ENCODE data around the gene HLX. TPM values are rescaled to one million over a fixed set of nuclear protein-coding genes. Genes with fewer than 3 reads are reported as not detected.

The HLX gene
- polyA plus RNA-seq, 1 of the 3 experiments (the other 2 are of a cell fraction), result 21.4 TPM

DNA sequence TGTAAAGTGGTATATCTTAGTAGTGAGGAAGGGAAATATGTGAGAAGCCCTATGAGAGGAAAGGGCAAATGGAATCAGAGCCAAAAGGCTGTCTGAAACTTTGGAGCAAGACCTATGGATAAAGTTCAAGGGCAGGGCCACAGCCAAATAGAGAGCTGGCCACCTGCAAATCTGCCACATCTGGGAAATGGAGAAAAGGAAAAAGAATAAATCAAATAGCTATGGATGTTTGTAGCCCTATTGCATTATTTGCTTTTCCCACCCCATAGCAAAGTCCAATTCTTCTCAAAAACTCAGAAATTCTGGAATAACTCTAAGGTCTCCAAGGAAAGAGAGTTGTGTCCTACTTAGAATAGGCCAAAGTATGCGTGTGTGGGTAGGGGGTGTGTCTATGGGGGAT lies 4.0 kb upstream of the HLX start:
- H3K79me2 ChIP-seq (ENCODE audit: insufficient read depth), result peaks cover 6% of the 10 kb centered on the region; the same call in 1 of the 2 replicates
- H3K9ac ChIP-seq, result no peak overlapping the region
- no peak for TF ChIP-seq FOSL2 (IDR thresholded peaks at IDR 0.05; ENCODE audit: borderline replicate concordance, low read depth)
- no peak for TF ChIP-seq FOXM1 (IDR thresholded peaks at IDR 0.05; ENCODE audit: low read depth)
- TF ChIP-seq TEAD4 (IDR thresholded peaks at IDR 0.05; ENCODE audit: borderline replicate concordance, insufficient read depth), result no peak
- TF ChIP-seq EZH2phosphoT487 (IDR thresholded peaks at IDR 0.05; ENCODE audit: borderline replicate concordance, low read depth), result no peak
- TF ChIP-seq, protein P1, sequence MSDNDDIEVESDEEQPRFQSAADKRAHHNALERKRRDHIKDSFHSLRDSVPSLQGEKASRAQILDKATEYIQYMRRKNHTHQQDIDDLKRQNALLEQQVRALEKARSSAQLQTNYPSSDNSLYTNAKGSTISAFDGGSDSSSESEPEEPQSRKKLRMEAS (IDR thresholded peaks at IDR 0.05; ENCODE audit: low read depth), result no peak
- no peak for TF ChIP-seq FOXJ3 (CRISPR knock-in tag; IDR thresholded peaks at IDR 0.05)
- no peak for TF ChIP-seq RAD21 (IDR thresholded peaks at IDR 0.05; ENCODE audit: low read length)
- TF ChIP-seq EP300 (IDR thresholded peaks at IDR 0.05; ENCODE audit: borderline replicate concordance in 1 of 2, low read depth in 1 of 2, low read length in 1 of 2), result no peak
- TF ChIP-seq ELF1 (IDR thresholded peaks at IDR 0.05), result no peak
- no peak for TF ChIP-seq RCOR1 (IDR thresholded peaks at IDR 0.05; ENCODE audit: low read length)
- ChIA-PET POLR2A (no interaction called here), CTCF (interaction anchor here (0.6 to 7.0 kb wide), 14 partner anchors 9 to 1580 kb away, joined by 3 to 88 read pairs (median 5); no protein-coding TSS in a partner anchor)
- peaks cover 0 to 14% of the 10 kb centered on the region in 2 experiments; a peak in 1 of 4 replicates for H3K4me1 ChIP-seq (ENCODE audit: control insufficient read depth in 1 of 2, insufficient read depth in 2 of 2, low read depth in 1 of 2, low read length in 1 of 2)
- H3K9me3 ChIP-seq, result no peaks in the 10 kb centered on the region
- no peaks in the 10 kb centered on the region for H3F3A ChIP-seq (replicated peaks; ENCODE audit: insufficient read depth)
- H3K27me3 ChIP-seq (ENCODE audit: insufficient read depth), result no peaks in the 10 kb centered on the region
- WGBS (ENCODE audit: low lambda C conversion rate), result 75% methylated on average over 1 of the region's 1 CpG
- H3K27ac ChIP-seq (ENCODE audit: low read depth in 2 of 2, low read length in 1 of 2), result no peak overlapping the region
- no peaks in the 10 kb centered on the region for H3K36me3 ChIP-seq (replicated peaks in 1 of 2; ENCODE audit: control insufficient read depth in 1 of 2, insufficient read depth in 2 of 2, low read length in 1 of 2)
- no peaks in the 10 kb centered on the region for H3K9me2 ChIP-seq
- H3K4me2 ChIP-seq, result no peak overlapping the region
- no peak overlapping the region for H2AFZ ChIP-seq (ENCODE audit: low read depth)
- H3K4me3 ChIP-seq (ENCODE audit: low read depth in 2 of 2, low read length in 1 of 2), result no peak overlapping the region
- H4K20me1 ChIP-seq (ENCODE audit: insufficient read depth), result no peaks in the 10 kb centered on the region
- DNase-seq, result no peak

DNA sequence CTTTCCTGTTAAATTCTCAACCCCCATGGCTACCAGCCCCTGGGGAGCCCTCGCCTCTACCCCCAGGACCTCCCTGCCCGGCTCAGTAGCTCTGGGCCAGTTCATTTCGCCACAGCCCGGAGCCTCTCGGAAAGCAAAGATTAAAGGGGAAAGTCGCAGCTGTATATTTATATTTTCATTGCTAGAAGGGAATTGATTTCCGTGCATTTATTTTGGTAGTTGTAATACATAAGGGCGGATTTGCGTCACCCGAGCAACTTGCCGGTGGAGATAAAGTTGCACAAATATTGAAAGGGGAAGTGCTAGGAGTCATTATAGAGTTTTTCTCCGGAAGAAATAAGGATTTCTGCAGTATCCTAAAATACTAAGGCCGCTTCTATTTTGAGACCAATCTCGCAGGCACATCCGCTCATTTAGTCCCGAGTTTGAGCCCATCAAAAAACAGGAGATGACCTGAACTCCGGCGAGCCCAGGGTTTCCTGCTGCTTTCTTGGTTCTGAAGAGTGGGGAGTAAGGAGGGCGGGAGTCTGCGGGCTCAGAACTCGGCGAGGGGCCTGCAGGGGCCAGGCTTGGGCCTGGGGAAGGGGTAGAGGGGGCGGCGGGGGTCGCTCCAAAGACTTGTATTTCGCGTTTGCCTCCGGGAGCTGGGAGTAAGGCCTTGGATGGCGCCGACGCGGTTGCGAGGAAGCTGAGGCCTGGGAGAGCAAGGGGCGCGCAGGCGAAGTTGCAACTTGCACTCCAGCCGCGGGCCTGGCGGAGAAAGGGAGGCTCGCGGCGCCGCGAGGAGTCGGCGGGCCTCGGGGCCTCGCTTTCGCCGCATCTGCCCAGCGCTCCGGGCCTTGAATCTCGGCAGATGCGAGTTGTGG lies 2.5 kb upstream of the HLX start:
- POLR2A ChIA-PET, result no interaction called here
- H2AFZ ChIP-seq (ENCODE audit: low read depth), result no peak overlapping the region
- 95% methylated on average over 46 of the region's 54 CpGs for WGBS (ENCODE audit: low lambda C conversion rate)

More for the DNA sequence above, 2.5 kb upstream of the HLX start:
- H3K4me1 ChIP-seq (ENCODE audit: control insufficient read depth in 1 of 2, insufficient read depth in 2 of 2, low read depth in 1 of 2, low read length in 1 of 2), result peaks cover 0 to 23% of the 10 kb centered on the region in 2 experiments; a peak in 2 of 4 replicates
- no peaks in the 10 kb centered on the region for H3K9me3 ChIP-seq
- no peaks in the 10 kb centered on the region for H3F3A ChIP-seq (replicated peaks; ENCODE audit: insufficient read depth)
- H3K79me2 ChIP-seq (ENCODE audit: insufficient read depth), result peaks cover 21% of the 10 kb centered on the region
- H3K27me3 ChIP-seq (ENCODE audit: insufficient read depth), result no peaks in the 10 kb centered on the region
- no peak overlapping the region for H3K4me2 ChIP-seq
- peaks cover 0 to 2% of the 10 kb centered on the region in 2 experiments for H3K36me3 ChIP-seq (replicated peaks in 1 of 2; ENCODE audit: control insufficient read depth in 1 of 2, insufficient read depth in 2 of 2, low read length in 1 of 2)
- no peaks in the 10 kb centered on the region for H4K20me1 ChIP-seq (ENCODE audit: insufficient read depth)
- CTCF ChIA-PET, result interaction anchor here (1.3 to 7.0 kb wide), 6 partner anchors 10 to 1578 kb away, joined by 3 to 88 read pairs (median 8); no protein-coding TSS in a partner anchor
- H3K9ac ChIP-seq, result no peak overlapping the region
- no peak overlapping the region for H3K27ac ChIP-seq (ENCODE audit: low read depth in 2 of 2, low read length in 1 of 2)
- DNase-seq, result peak; percentile 2
- H3K4me3 ChIP-seq (ENCODE audit: low read depth in 2 of 2, low read length in 1 of 2), result no peak overlapping the region
- H3K9me2 ChIP-seq, result no peaks in the 10 kb centered on the region
- TF ChIP-seq SIN3A (IDR thresholded peaks at IDR 0.05; ENCODE audit: borderline replicate concordance, low read depth, low read length), result no peak
- TF ChIP-seq EP300 (IDR thresholded peaks at IDR 0.05; ENCODE audit: borderline replicate concordance in 1 of 2, low read depth in 1 of 2, low read length in 1 of 2), result no peak
- no peak for TF ChIP-seq ELF1 (IDR thresholded peaks at IDR 0.05)
- TF ChIP-seq, protein P2, sequence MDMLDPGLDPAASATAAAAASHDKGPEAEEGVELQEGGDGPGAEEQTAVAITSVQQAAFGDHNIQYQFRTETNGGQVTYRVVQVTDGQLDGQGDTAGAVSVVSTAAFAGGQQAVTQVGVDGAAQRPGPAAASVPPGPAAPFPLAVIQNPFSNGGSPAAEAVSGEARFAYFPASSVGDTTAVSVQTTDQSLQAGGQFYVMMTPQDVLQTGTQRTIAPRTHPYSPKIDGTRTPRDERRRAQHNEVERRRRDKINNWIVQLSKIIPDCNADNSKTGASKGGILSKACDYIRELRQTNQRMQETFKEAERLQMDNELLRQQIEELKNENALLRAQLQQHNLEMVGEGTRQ (IDR thresholded peaks at IDR 0.05; ENCODE audit: borderline replicate concordance, low read depth, low read length), result no peak
- TF ChIP-seq, protein P3, sequence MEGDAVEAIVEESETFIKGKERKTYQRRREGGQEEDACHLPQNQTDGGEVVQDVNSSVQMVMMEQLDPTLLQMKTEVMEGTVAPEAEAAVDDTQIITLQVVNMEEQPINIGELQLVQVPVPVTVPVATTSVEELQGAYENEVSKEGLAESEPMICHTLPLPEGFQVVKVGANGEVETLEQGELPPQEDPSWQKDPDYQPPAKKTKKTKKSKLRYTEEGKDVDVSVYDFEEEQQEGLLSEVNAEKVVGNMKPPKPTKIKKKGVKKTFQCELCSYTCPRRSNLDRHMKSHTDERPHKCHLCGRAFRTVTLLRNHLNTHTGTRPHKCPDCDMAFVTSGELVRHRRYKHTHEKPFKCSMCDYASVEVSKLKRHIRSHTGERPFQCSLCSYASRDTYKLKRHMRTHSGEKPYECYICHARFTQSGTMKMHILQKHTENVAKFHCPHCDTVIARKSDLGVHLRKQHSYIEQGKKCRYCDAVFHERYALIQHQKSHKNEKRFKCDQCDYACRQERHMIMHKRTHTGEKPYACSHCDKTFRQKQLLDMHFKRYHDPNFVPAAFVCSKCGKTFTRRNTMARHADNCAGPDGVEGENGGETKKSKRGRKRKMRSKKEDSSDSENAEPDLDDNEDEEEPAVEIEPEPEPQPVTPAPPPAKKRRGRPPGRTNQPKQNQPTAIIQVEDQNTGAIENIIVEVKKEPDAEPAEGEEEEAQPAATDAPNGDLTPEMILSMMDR (IDR thresholded peaks at IDR 0.05), result no peak
- no peak for TF ChIP-seq MXI1 (IDR thresholded peaks at IDR 0.05; ENCODE audit: low read depth, low read length)
- no peak for TF ChIP-seq FOSL2 (IDR thresholded peaks at IDR 0.05; ENCODE audit: borderline replicate concordance, low read depth)

Data from SK-N-SH (cell line).